ENCODE measurements around the gene RDM1.

The RDM1 gene

GRCh38 chr17:35932586-35932985 is 2.0 kb upstream of the RDM1 start:
- no peak for DNase-seq

GRCh38 chr17:35931794-35932425 is 1.3 kb upstream of the RDM1 start:
- DNase-seq = no peak

- no peak for DNase-seq
Observed at GRCh38 chr17:35927714-35928113, 2.9 kb downstream of the RDM1 start.

GRCh38 chr17:35923609-35924114 is 6.9 kb downstream of the RDM1 start:
- no peak for DNase-seq

GRCh38 chr17:35920229-35920628 is 10.3 kb downstream of the RDM1 start:
- DNase-seq = no peak

GRCh38 chr17:35918665-35919064 is 11.9 kb downstream of the RDM1 start:
- no peak for DNase-seq

GRCh38 chr17:35917519-35918213 is 12.9 kb downstream of the RDM1 start:
- DNase-seq = no peak

- DNase-seq = no peak
Observed at GRCh38 chr17:35915153-35915964, 15.2 kb downstream of the RDM1 start.

GRCh38 chr17:35914354-35914753 is 16.2 kb downstream of the RDM1 start:
- no peak for DNase-seq

- DNase-seq = no peak
Observed at GRCh38 chr17:35913609-35914008, 17.0 kb downstream of the RDM1 start.

GRCh38 chr17:35912942-35913341 is 17.6 kb downstream of the RDM1 start:
- no peak for DNase-seq

- DNase-seq = no peak
Observed at GRCh38 chr17:35912339-35912912, 18.1 kb downstream of the RDM1 start.

GRCh38 chr17:35909408-35909807 is 21.2 kb downstream of the RDM1 start:
- no peak for DNase-seq

GRCh38 chr17:35907691-35908090 is 22.9 kb downstream of the RDM1 start:
- no peak for DNase-seq

GRCh38 chr17:35906926-35907637 is 23.5 kb downstream of the RDM1 start:
- DNase-seq = no peak

GRCh38 chr17:35906191-35906925 is 24.2 kb downstream of the RDM1 start:
- DNase-seq = no peak

- DNase-seq = no peak
Observed at GRCh38 chr17:35903451-35903850, 27.1 kb downstream of the RDM1 start.

GRCh38 chr17:35901631-35902175 is 28.9 kb downstream of the RDM1 start:
- no peak for DNase-seq

- DNase-seq = no peak
Observed at GRCh38 chr17:35900708-35901480, 29.7 kb downstream of the RDM1 start.

GRCh38 chr17:35900280-35900679 is 30.3 kb downstream of the RDM1 start:
- no peak for DNase-seq
